ENCODE data around the gene ATP5PB.

Gene ATP5PB

GRCh38 chr1:111420377-111420776 is 28.9 kb upstream of the ATP5PB start:
- Histone ChIP-seq H3K9me3 (no peaks in the 10 kb centered on the region), H3K27ac (no peak overlapping the region)
- TF ChIP-seq, protein P1, sequence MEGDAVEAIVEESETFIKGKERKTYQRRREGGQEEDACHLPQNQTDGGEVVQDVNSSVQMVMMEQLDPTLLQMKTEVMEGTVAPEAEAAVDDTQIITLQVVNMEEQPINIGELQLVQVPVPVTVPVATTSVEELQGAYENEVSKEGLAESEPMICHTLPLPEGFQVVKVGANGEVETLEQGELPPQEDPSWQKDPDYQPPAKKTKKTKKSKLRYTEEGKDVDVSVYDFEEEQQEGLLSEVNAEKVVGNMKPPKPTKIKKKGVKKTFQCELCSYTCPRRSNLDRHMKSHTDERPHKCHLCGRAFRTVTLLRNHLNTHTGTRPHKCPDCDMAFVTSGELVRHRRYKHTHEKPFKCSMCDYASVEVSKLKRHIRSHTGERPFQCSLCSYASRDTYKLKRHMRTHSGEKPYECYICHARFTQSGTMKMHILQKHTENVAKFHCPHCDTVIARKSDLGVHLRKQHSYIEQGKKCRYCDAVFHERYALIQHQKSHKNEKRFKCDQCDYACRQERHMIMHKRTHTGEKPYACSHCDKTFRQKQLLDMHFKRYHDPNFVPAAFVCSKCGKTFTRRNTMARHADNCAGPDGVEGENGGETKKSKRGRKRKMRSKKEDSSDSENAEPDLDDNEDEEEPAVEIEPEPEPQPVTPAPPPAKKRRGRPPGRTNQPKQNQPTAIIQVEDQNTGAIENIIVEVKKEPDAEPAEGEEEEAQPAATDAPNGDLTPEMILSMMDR (IDR thresholded peaks at IDR 0.05): no peak

DNA sequence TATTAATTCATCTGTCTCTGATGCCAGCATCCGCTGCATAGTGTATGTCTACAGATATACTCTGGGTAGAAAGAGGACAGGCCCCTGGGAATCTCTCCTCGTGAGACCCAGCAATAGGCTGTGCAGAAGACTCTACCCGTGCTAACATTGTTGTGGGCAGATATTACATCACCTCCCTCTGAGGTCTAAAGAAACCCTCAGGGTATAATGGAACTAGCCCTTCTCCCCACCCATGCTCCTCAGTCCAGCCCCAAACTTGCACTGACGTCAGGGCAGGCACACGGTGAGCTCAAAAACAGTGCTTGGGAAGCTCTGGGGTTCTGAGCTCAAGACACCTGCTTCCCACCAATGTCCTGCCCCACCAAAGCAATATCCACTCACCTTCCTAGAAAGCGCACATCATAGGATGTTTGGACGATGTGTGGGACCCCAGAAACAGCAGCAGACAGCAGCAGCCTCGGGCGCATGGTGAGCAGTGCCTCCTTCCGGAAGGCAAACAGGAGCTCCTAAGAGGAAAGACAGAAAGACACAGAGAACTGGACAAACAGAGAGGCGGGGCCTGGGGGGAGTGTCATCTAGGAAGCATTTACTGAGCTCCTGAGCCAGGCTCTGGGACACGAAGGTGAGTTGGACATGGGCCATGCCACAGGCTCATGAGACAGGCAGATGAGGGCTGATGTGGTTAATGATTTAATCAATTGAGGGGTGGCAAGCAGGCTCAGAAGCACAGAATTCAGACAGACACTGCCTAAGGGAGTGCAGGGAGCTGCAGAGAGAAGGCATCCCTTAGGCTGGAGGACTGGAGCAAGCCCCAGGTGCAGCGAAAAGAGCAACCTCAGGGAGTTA is 26.5 kb upstream of the ATP5PB start:
- H3K27me3 ChIP-seq: peaks cover 25% of the 10 kb centered on the region

More at GRCh38 chr1:111420377-111420776, 28.9 kb upstream of the ATP5PB start:
- H3K36me3 ChIP-seq: no peaks in the 10 kb centered on the region
- peaks cover 9% of the 10 kb centered on the region for H3K27me3 ChIP-seq
- H3K4me1 ChIP-seq (ENCODE audit: control insufficient read depth in 1 of 2, insufficient read depth in 1 of 2, low read depth in 1 of 2, low read length in 1 of 2): no peaks in the 10 kb centered on the region
- H3K4me3 ChIP-seq (ENCODE audit: low read depth in 1 of 2, low read length in 1 of 2): no peak overlapping the region

GRCh38 chr1:111424281-111424680 is 25.0 kb upstream of the ATP5PB start:
- no peaks in the 10 kb centered on the region for H3K4me1 ChIP-seq (ENCODE audit: control insufficient read depth in 1 of 2, insufficient read depth in 1 of 2, low read depth in 1 of 2, low read length in 1 of 2)
- H3K27ac ChIP-seq: no peak overlapping the region

More for the DNA sequence above, 26.5 kb upstream of the ATP5PB start:
- no peak overlapping the region for H3K4me3 ChIP-seq (ENCODE audit: low read depth in 1 of 2, low read length in 1 of 2)
- H3K27ac ChIP-seq: no peak overlapping the region
- no peaks in the 10 kb centered on the region for H3K4me1 ChIP-seq (ENCODE audit: control insufficient read depth in 1 of 2, insufficient read depth in 1 of 2, low read depth in 1 of 2, low read length in 1 of 2)
- H3K9me3 ChIP-seq: no peaks in the 10 kb centered on the region
- TF ChIP-seq, protein P1 (IDR thresholded peaks at IDR 0.05): no peak
- no peaks in the 10 kb centered on the region for H3K36me3 ChIP-seq

GRCh38 chr1:111436726-111437125 is 12.5 kb upstream of the ATP5PB start:
- Histone ChIP-seq H3K4me1 (ENCODE audit: control insufficient read depth in 1 of 2, insufficient read depth in 1 of 2, low read depth in 1 of 2, low read length in 1 of 2) (peaks cover 18% of the 10 kb centered on the region in 2 experiments), H3K27ac (no peak overlapping the region), H3K9me3 (no peaks in the 10 kb centered on the region), H3K4me3 (ENCODE audit: low read depth in 1 of 2, low read length in 1 of 2) (no peak overlapping the region), H3K36me3 (no peaks in the 10 kb centered on the region), H3K27me3 (peaks cover 38% of the 10 kb centered on the region)
- TF ChIP-seq, protein P1 (IDR thresholded peaks at IDR 0.05): no peak

More at GRCh38 chr1:111424281-111424680, 25.0 kb upstream of the ATP5PB start:
- Histone ChIP-seq H3K9me3 (no peaks in the 10 kb centered on the region), H3K36me3 (no peaks in the 10 kb centered on the region), H3K27me3 (peaks cover 25% of the 10 kb centered on the region), H3K4me3 (ENCODE audit: low read depth in 1 of 2, low read length in 1 of 2) (no peak overlapping the region)
- TF ChIP-seq, protein P1 (IDR thresholded peaks at IDR 0.05): no peak

- TF ChIP-seq, protein P1 (IDR thresholded peaks at IDR 0.05): no peak
- Histone ChIP-seq H3K27me3 (peaks cover 10% of the 10 kb centered on the region), H3K36me3 (peaks cover 23% of the 10 kb centered on the region), H3K4me1 (ENCODE audit: control insufficient read depth in 1 of 2, insufficient read depth in 1 of 2, low read depth in 1 of 2, low read length in 1 of 2) (peaks cover 18% of the 10 kb centered on the region in 2 experiments), H3K9me3 (no peaks in the 10 kb centered on the region), H3K27ac (peak overlapping the region; percentile 64), H3K4me3 (ENCODE audit: low read depth in 1 of 2, low read length in 1 of 2) (no peak overlapping the region)
Observed at GRCh38 chr1:111439461-111440351, 9.6 kb upstream of the ATP5PB start.
